Measurements from ENCODE around the gene UNC93A.

UNC93A gene

DNA sequence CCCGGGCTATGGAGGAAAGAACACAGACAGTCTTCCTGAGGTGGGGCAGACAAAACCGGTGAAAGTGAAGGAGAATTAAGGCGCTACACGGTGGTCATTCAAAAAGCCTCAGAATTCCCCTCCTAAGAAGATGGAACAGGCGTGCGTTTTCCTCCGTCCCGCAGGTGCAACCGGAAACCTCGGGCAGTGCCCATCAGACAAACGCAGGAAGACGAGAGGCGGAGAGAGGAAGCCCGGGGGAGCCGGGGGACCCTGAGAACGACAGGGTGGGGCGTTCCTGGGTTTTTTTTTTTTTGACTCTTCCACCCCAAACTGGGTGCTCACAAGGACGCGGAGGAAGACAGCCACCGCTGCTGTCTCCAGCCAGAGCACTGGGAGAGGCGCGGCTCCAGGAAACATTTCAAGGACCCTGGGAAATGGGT lies 59.2 kb downstream of the UNC93A start:
- peak overlapping the region; percentile 95 for H2AFZ ChIP-seq (ENCODE audit: low read depth, low read length, severe bottlenecking)
- no peak for TF ChIP-seq EZH2phosphoT487 (conservative IDR thresholded peaks at IDR 0.05; ENCODE audit: low read length)
- TF ChIP-seq, protein P1, sequence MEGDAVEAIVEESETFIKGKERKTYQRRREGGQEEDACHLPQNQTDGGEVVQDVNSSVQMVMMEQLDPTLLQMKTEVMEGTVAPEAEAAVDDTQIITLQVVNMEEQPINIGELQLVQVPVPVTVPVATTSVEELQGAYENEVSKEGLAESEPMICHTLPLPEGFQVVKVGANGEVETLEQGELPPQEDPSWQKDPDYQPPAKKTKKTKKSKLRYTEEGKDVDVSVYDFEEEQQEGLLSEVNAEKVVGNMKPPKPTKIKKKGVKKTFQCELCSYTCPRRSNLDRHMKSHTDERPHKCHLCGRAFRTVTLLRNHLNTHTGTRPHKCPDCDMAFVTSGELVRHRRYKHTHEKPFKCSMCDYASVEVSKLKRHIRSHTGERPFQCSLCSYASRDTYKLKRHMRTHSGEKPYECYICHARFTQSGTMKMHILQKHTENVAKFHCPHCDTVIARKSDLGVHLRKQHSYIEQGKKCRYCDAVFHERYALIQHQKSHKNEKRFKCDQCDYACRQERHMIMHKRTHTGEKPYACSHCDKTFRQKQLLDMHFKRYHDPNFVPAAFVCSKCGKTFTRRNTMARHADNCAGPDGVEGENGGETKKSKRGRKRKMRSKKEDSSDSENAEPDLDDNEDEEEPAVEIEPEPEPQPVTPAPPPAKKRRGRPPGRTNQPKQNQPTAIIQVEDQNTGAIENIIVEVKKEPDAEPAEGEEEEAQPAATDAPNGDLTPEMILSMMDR (IDR thresholded peaks at IDR 0.05; ENCODE audit: insufficient read depth, low read length, poor library complexity, severe bottlenecking), result no peak
- peak overlapping the region; percentile 71 for H3K4me2 ChIP-seq (ENCODE audit: low read depth, low read length, poor library complexity, severe bottlenecking)

DNA sequence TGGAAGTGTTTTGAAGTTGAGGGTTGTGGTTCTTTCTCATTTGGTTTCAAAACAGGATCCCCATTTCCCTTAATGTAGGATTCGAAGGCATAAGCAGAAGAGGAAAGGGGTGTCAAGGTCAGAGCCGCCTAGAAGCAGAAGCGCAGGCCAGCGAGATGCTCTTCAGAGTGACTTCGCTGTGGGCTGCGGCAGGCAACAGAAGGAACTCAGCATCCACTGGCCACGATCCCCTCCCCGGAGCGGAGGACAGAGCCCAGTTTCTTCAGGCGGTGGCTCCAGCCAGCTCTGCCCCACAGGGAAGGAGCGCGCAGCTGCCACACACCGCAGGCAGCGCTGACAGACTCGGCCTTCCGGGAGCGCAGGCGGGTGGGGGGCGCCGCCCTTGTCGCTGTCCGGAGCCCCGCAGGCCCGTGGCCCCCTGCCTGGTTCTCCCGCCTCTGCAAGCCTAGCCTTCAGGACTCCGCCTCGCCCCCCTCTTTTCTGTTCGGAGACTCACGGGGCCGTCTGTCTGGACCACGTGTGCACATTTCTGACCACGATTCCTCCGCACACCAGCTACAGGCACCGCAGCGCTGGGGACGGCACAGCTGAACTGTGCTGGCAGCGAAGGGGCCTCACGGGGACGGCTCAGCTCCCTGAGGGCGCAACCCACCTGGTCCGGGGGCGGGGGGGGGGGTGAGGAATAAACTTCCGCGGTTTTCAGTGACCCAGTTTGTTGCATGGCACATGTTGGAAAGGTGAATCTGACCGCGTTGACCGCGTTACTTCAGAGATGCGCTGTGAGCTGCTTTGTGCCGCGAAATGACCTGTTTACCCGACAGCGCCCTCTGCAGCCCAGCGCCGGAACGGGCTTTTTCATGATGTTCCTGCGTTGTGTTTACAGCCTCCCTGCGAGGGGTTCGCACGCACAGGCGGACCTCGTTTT lies 59.9 kb downstream of the UNC93A start:
- no peaks in the 10 kb centered on the region for H3K27me3 ChIP-seq (ENCODE audit: low read length)
- H4K20me1 ChIP-seq (ENCODE audit: low read depth, low read length), result no peaks in the 10 kb centered on the region
- no peaks in the 10 kb centered on the region for H3F3A ChIP-seq (ENCODE audit: insufficient read depth)
- H3K9me3 ChIP-seq (ENCODE audit: insufficient read depth, low read length), result no peaks in the 10 kb centered on the region
- peak overlapping the region; percentile 71 for H3K4me2 ChIP-seq (ENCODE audit: low read depth, low read length, poor library complexity, severe bottlenecking)
- TF ChIP-seq EZH2phosphoT487 (conservative IDR thresholded peaks at IDR 0.05; ENCODE audit: low read length), result no peak
- TF ChIP-seq, protein P1 (IDR thresholded peaks at IDR 0.05; ENCODE audit: insufficient read depth, low read length, poor library complexity, severe bottlenecking), result peak; percentile 64
- H3K79me2 ChIP-seq (ENCODE audit: insufficient read depth, low read length), result no peaks in the 10 kb centered on the region
- peak overlapping the region; percentile 52 for H3K4me3 ChIP-seq (ENCODE audit: insufficient read depth, low read length, poor library complexity, severe bottlenecking)
- H3K9me2 ChIP-seq (replicated peaks; ENCODE audit: insufficient read depth, low read length), result no peaks in the 10 kb centered on the region
- peak overlapping the region; percentile 95 for H2AFZ ChIP-seq (ENCODE audit: low read depth, low read length, severe bottlenecking)
- no peak overlapping the region for H3K27ac ChIP-seq (ENCODE audit: low read depth, low read length)
- peak overlapping the region; percentile 59 for H3K9ac ChIP-seq (ENCODE audit: low read length)
- no peaks in the 10 kb centered on the region for H3K36me3 ChIP-seq (ENCODE audit: low read length)

More for the DNA sequence above, 59.2 kb downstream of the UNC93A start:
- Histone ChIP-seq H3F3A (ENCODE audit: insufficient read depth) (no peaks in the 10 kb centered on the region), H4K20me1 (ENCODE audit: low read depth, low read length) (no peaks in the 10 kb centered on the region), H3K9ac (ENCODE audit: low read length) (peak overlapping the region; percentile 59; the same call in 1 of the 2 replicates), H3K36me3 (ENCODE audit: low read length) (no peaks in the 10 kb centered on the region), H3K79me2 (ENCODE audit: insufficient read depth, low read length) (no peaks in the 10 kb centered on the region), H3K4me3 (ENCODE audit: insufficient read depth, low read length, poor library complexity, severe bottlenecking) (peak overlapping the region; percentile 52), H3K9me3 (ENCODE audit: insufficient read depth, low read length) (no peaks in the 10 kb centered on the region), H3K27me3 (ENCODE audit: low read length) (no peaks in the 10 kb centered on the region), H3K9me2 (replicated peaks; ENCODE audit: insufficient read depth, low read length) (no peaks in the 10 kb centered on the region), H3K27ac (ENCODE audit: low read depth, low read length) (no peak overlapping the region)

DNA sequence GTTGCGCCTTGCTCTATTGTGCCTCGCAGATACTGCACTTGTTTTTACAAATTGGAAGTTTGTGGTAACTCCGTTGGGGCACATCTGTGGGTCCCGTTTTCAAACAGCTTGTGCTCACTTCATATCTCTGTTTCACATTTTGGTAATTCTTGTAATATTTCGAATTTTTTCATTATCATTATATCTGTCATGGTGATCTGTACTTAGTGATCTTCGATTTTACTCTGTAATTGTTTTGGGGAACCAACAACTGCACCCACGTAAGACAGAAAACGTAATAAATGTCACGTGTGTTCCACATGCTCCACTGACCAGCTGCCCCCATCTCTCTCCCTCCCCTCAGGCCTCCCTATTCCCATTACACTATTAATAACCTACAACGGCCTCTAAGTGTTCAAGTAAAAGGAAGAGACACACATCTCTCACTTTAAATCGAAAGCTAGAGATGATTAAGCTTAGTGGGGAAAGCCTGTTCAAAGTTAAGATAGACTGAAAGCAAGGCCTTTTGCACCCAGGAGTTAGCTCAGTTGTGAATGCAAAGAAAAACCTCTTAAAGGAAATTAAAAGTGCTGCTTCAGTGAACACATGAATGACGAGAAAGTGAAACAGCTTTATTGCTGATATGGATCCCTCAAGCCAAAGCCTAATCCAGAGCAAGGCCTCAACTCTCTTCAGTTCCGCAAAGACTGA lies 60.7 kb downstream of the UNC93A start:
- Histone ChIP-seq H3K4me3 (ENCODE audit: insufficient read depth, low read length, poor library complexity, severe bottlenecking) (peak overlapping the region; percentile 52), H3K36me3 (ENCODE audit: low read length) (no peaks in the 10 kb centered on the region), H3K27ac (ENCODE audit: low read depth, low read length) (no peak overlapping the region), H3K9me2 (replicated peaks; ENCODE audit: insufficient read depth, low read length) (no peaks in the 10 kb centered on the region), H3K4me2 (ENCODE audit: low read depth, low read length, poor library complexity, severe bottlenecking) (peak overlapping the region; percentile 71), H3K27me3 (ENCODE audit: low read length) (no peaks in the 10 kb centered on the region), H3K79me2 (ENCODE audit: insufficient read depth, low read length) (no peaks in the 10 kb centered on the region), H4K20me1 (ENCODE audit: low read depth, low read length) (no peaks in the 10 kb centered on the region), H3F3A (ENCODE audit: insufficient read depth) (no peaks in the 10 kb centered on the region), H3K9me3 (ENCODE audit: insufficient read depth, low read length) (no peaks in the 10 kb centered on the region), H2AFZ (ENCODE audit: low read depth, low read length, severe bottlenecking) (peak overlapping the region; percentile 95), H3K9ac (ENCODE audit: low read length) (peak overlapping the region; percentile 59; the same call in 1 of the 2 replicates)
- no peak for TF ChIP-seq EZH2phosphoT487 (conservative IDR thresholded peaks at IDR 0.05; ENCODE audit: low read length)
- TF ChIP-seq, protein P1 (IDR thresholded peaks at IDR 0.05; ENCODE audit: insufficient read depth, low read length, poor library complexity, severe bottlenecking), result no peak

All from SU-DHL-6 (cell line).